A549 (cell line): ENCODE data around the gene KMT2D. TPM values are rescaled to one million over a fixed set of nuclear protein-coding genes. Genes with fewer than 3 reads are reported as not detected.

Experiments
- ATAC-seq, 2 experiments: fragments of 200-7000 bp in 1 of 2; fragments of >200 bp in 1 of 2; cut with Nextera tagmentation in 1 of 2; cut with Tn5 transposase in 1 of 2; 3 replicates each; pipeline versions ENCODE4 v1.8.0 to v1.9.1; 2018 to 2020; ENCODE audit warnings: mild to moderate bottlenecking in 1 of 2, moderate library complexity in 1 of 2
- CTCF ChIA-PET: fragments of 300-600 bp; sonication (Branson Sonifier 250); formaldehyde crosslinking; extraction: SDS; loops from one replicate; lab custom pipeline; 2021; ENCODE audit warnings: antibody characterized with exemption, inconsistent platforms; lab: Yijun Ruan, JAX
- POLR2A ChIA-PET: fragments of 350-600 bp; formaldehyde crosslinking; extraction: SDS; loops from one replicate; lab custom pipeline; 2021; ENCODE audit warnings: antibody characterized with exemption, inconsistent platforms; lab: Yijun Ruan, JAX
- DNase-seq, 2 experiments: peaks; one replicate each; pipeline versions ENCODE4 v3.0.0 to v3.0.0-alpha.2; 2011 to 2016; ENCODE audit warnings: low read depth in 1 of 2, low spot score in 1 of 2
- FAIRE-seq: peaks from 2 replicates; lab custom pipeline; 2011; peaks lifted over from hg19 to GRCh38; lab: Jason Lieb, UNC
- H3K27ac ChIP-seq, 2 experiments: fragments of >200 bp; sonication (Bioruptor Twin); formaldehyde crosslinking; 3 replicates each; pipeline ENCODE4 v1.5.1; 2016 to 2017
- H3K4me1 ChIP-seq: fragments of >200 bp; sonication (Bioruptor Twin); formaldehyde crosslinking; 3 replicates; pipeline ENCODE4 v1.6.1; 2016
- H3K4me2 ChIP-seq: fragments of >200 bp; sonication (Bioruptor Twin); formaldehyde crosslinking; 3 replicates; pipeline ENCODE4 v1.6.1; 2016
- H3K4me3 ChIP-seq: fragments of >200 bp; sonication (Bioruptor Twin); formaldehyde crosslinking; 3 replicates; pipeline ENCODE4 v1.5.1; 2016
- H3K9me3 ChIP-seq: fragments of >200 bp; sonication (Bioruptor Twin); formaldehyde crosslinking; 3 replicates; pipeline ENCODE4 v1.6.1; 2016
- EHMT2 ChIP-seq: fragments of 200-600 bp; sonication (generic); IDR thresholded peaks from 2 replicates; pipeline ENCODE4 v1.6.1; 2016; ENCODE audit warnings: antibody characterized with exemption, low read depth, mild to moderate bottlenecking, moderate library complexity
- FOSL2 ChIP-seq, 2 experiments: fragments of 450-650 bp in 1 of 2; fragments of >200 bp in 1 of 2; sonication (Bioruptor Twin) in 1 of 2; formaldehyde crosslinking; IDR thresholded peaks; 2 replicates each; pipeline versions ENCODE4 v1.5.0 to v1.6.1; 2016 to 2020; ENCODE audit warnings: mild to moderate bottlenecking in 1 of 2, moderate library complexity in 1 of 2
- GATA3 ChIP-seq: IDR thresholded peaks from 2 replicates; pipeline ENCODE4 v1.6.1; 2012; ENCODE audit warnings: borderline replicate concordance
- HEYL ChIP-seq: fragments of 250-450 bp; sonication (Bioruptor Pico); IDR thresholded peaks from 2 replicates; pipeline ENCODE4 v1.8.0; 2021; ENCODE audit warnings: mild to moderate bottlenecking, moderate library complexity
- HOXA7 ChIP-seq: fragments of 250-450 bp; sonication (Bioruptor Pico); IDR thresholded peaks from 2 replicates; pipeline ENCODE4 v1.5.0; 2020; ENCODE audit warnings: mild to moderate bottlenecking, moderate library complexity
- JUN ChIP-seq, 2 experiments: fragments of >200 bp; sonication (Bioruptor Twin); formaldehyde crosslinking; IDR thresholded peaks; 2 replicates in 1 of 2; 3 replicates in 1 of 2; pipeline ENCODE4 v1.6.1; 2016 to 2017
- MAFK ChIP-seq: fragments of 450-650 bp; IDR thresholded peaks from 2 replicates; pipeline ENCODE4 v1.6.1; 2014; ENCODE audit not compliant: partially characterized antibody
- MAZ ChIP-seq: fragments of 150-350 bp; IDR thresholded peaks from 2 replicates; pipeline ENCODE4 v1.6.1; 2014; ENCODE audit warnings: antibody characterized with exemption, low read depth, low read length, borderline replicate concordance
- NR3C1 ChIP-seq: fragments of >200 bp; sonication (Bioruptor Twin); formaldehyde crosslinking; IDR thresholded peaks from 3 replicates; pipeline ENCODE4 v1.6.1; 2017
- POLR2AphosphoS2 ChIP-seq: conservative IDR thresholded peaks from 2 replicates; pipeline ENCODE4 v1.6.1; 2012; ENCODE audit warnings: low read length, improper control_type of control experiment, inconsistent platforms
- SMC3 ChIP-seq: fragments of >200 bp; sonication (Bioruptor Twin); formaldehyde crosslinking; IDR thresholded peaks from 3 replicates; pipeline ENCODE4 v1.6.1; 2018; ENCODE audit warnings: inconsistent platforms
- TP53 ChIP-seq: fragments of 250-450 bp; sonication (Bioruptor Pico); IDR thresholded peaks from 2 replicates; pipeline ENCODE4 v1.5.0; 2021; ENCODE audit warnings: mild to moderate bottlenecking, moderate library complexity
- WGBS: methylation state at CpG from one replicate; pipeline ENCODE4 v1.1.6; 2017; ENCODE audit errors: missing lambda C conversion rate; 5-methylcytosine and 5-hydroxymethylcytosine counted together
- polyA plus RNA-seq, 4 experiments: library from polyadenylated mRNA; depleted of rRNA in 3 of 4; stranded (reverse); fragments of >200 nt; fragmentation: RNase III in 1 of 4; extraction: RNeasy Plus Mini Kit Qiagen cat#74134 plus additional on column Dnase treatment in 1 of 4; gene quantifications; 2 replicates in 3 of 4; 3 replicates in 1 of 4; pipeline ENCODE4 v1.2.3, GENCODE V29; 2011 to 2017
- TF ChIP-seq, protein P1 (sequence below): fragments of 200-600 bp; sonication (generic); IDR thresholded peaks from 2 replicates; pipeline ENCODE4 v1.6.1; 2016; ENCODE audit warnings: antibody characterized with exemption, mild to moderate bottlenecking, moderate library complexity
- TF ChIP-seq, protein P2 (sequence below): fragments of >200 bp; sonication (Bioruptor Twin); formaldehyde crosslinking; IDR thresholded peaks from 3 replicates; pipeline ENCODE4 v1.5.1; 2016
- TF ChIP-seq, protein P3 (sequence below): fragments of 250-450 bp; sonication (Bioruptor Pico); IDR thresholded peaks from 2 replicates; pipeline ENCODE4 v1.5.0; 2020; ENCODE audit warnings: low read depth, mild to moderate bottlenecking, moderate library complexity
- TF ChIP-seq, protein P4 (sequence below): fragments of 150-350 bp; IDR thresholded peaks from 2 replicates; pipeline ENCODE4 v1.6.1; 2014; ENCODE audit warnings: low read depth, mild to moderate bottlenecking, low read length
- TF ChIP-seq, protein P5 (sequence below): IDR thresholded peaks from 2 replicates; pipeline ENCODE4 v1.6.1; 2012; ENCODE audit warnings: low read depth, borderline replicate concordance
- TF ChIP-seq, protein P6 (sequence below): IDR thresholded peaks from 2 replicates; pipeline ENCODE4 v1.6.1; 2012

KMT2D gene
- polyA plus RNA-seq, 2 of the 4 experiments (the other 2 are of a cell fraction), result 17.6 to 20.0 TPM

DNA sequence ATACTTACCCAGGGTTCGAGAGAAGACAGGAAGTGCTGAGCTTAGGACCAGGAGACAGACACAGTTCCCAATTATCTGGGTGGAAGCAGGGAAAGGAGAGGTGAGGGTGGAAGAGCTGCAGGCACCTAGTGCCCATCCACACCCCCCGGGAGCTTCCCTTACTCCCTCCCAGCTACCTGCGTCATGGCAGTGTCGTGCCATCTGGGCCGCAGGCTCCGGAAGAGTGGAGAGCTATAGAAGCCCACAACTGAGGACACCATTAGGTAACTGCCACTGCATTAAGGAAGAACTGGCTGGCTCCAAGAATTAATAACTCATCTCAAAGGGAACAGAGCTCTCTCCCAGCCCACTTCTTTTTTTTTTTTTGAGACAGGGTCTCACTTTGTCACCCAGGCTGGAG is 39.8 kb upstream of the KMT2D start (continued):
- TF ChIP-seq, protein P1, sequence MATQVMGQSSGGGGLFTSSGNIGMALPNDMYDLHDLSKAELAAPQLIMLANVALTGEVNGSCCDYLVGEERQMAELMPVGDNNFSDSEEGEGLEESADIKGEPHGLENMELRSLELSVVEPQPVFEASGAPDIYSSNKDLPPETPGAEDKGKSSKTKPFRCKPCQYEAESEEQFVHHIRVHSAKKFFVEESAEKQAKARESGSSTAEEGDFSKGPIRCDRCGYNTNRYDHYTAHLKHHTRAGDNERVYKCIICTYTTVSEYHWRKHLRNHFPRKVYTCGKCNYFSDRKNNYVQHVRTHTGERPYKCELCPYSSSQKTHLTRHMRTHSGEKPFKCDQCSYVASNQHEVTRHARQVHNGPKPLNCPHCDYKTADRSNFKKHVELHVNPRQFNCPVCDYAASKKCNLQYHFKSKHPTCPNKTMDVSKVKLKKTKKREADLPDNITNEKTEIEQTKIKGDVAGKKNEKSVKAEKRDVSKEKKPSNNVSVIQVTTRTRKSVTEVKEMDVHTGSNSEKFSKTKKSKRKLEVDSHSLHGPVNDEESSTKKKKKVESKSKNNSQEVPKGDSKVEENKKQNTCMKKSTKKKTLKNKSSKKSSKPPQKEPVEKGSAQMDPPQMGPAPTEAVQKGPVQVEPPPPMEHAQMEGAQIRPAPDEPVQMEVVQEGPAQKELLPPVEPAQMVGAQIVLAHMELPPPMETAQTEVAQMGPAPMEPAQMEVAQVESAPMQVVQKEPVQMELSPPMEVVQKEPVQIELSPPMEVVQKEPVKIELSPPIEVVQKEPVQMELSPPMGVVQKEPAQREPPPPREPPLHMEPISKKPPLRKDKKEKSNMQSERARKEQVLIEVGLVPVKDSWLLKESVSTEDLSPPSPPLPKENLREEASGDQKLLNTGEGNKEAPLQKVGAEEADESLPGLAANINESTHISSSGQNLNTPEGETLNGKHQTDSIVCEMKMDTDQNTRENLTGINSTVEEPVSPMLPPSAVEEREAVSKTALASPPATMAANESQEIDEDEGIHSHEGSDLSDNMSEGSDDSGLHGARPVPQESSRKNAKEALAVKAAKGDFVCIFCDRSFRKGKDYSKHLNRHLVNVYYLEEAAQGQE, result no peak
- TF ChIP-seq NR3C1, result no peak
- TF ChIP-seq, protein P2, sequence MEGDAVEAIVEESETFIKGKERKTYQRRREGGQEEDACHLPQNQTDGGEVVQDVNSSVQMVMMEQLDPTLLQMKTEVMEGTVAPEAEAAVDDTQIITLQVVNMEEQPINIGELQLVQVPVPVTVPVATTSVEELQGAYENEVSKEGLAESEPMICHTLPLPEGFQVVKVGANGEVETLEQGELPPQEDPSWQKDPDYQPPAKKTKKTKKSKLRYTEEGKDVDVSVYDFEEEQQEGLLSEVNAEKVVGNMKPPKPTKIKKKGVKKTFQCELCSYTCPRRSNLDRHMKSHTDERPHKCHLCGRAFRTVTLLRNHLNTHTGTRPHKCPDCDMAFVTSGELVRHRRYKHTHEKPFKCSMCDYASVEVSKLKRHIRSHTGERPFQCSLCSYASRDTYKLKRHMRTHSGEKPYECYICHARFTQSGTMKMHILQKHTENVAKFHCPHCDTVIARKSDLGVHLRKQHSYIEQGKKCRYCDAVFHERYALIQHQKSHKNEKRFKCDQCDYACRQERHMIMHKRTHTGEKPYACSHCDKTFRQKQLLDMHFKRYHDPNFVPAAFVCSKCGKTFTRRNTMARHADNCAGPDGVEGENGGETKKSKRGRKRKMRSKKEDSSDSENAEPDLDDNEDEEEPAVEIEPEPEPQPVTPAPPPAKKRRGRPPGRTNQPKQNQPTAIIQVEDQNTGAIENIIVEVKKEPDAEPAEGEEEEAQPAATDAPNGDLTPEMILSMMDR, result no peak

DNA sequence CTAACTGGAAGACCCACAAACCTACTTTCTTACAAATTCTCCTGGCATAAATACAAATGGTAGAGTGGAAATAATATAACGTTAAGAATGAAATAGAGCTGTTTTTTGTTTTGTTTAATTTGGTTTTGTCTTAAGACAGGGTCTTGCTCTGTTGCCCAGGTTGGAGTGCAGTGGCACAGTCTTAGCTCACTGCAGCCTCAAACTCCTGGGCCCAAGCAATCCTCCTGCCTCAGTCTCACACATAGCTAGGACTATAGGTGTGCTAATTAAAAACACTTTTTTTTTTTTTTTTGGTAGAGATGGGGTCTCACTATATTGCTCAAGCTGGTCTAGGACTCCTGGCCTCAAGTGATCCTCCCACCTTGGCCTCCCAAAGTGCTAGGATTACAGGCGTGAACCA is 38.1 kb upstream of the KMT2D start:
- no peak for DNase-seq
- 89% methylated on average over 2 of the region's 2 CpGs for WGBS
- Histone ChIP-seq H3K4me1 (0 out of 3 replicates have a peak, but pooled peaks cover 5% of the 10 kb centered on the region), H3K4me3 (no peak overlapping the region), H3K9me3 (no peaks in the 10 kb centered on the region), H3K4me2 (no peak overlapping the region), H3K27ac (no peak overlapping the region)
- no peak for ATAC-seq
- CTCF ChIA-PET, result interaction anchor here (0.6 to 18.9 kb wide), 24 partner anchors 11 to 481 kb away, joined by 3 to 166 read pairs (median 5); partner anchors contain the start of genes LMBR1L, RHEBL1 and TUBA1B
- TF ChIP-seq GATA3, result no peak
- TF ChIP-seq TP53 (CRISPR knock-in tag), result no peak
- TF ChIP-seq, protein P3, sequence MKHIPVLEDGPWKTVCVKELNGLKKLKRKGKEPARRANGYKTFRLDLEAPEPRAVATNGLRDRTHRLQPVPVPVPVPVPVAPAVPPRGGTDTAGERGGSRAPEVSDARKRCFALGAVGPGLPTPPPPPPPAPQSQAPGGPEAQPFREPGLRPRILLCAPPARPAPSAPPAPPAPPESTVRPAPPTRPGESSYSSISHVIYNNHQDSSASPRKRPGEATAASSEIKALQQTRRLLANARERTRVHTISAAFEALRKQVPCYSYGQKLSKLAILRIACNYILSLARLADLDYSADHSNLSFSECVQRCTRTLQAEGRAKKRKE (CRISPR knock-in tag), result no peak
- no peak for TF ChIP-seq HOXA7 (CRISPR knock-in tag)
- TF ChIP-seq JUN (IDR thresholded peaks at IDR 0.05), result no peak
- no peak for TF ChIP-seq SMC3
- no peak for TF ChIP-seq FOSL2 (IDR thresholded peaks at IDR 0.05)
- no peak for TF ChIP-seq FOSL2 (CRISPR knock-in tag; IDR thresholded peaks at IDR 0.05)
- no peak for TF ChIP-seq MAFK
- TF ChIP-seq MAZ, result no peak
- TF ChIP-seq, protein P4, sequence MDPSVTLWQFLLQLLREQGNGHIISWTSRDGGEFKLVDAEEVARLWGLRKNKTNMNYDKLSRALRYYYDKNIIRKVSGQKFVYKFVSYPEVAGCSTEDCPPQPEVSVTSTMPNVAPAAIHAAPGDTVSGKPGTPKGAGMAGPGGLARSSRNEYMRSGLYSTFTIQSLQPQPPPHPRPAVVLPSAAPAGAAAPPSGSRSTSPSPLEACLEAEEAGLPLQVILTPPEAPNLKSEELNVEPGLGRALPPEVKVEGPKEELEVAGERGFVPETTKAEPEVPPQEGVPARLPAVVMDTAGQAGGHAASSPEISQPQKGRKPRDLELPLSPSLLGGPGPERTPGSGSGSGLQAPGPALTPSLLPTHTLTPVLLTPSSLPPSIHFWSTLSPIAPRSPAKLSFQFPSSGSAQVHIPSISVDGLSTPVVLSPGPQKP, result no peak
- no peak for TF ChIP-seq HEYL (CRISPR knock-in tag)
- TF ChIP-seq POLR2AphosphoS2, result no peak
- TF ChIP-seq, protein P5, sequence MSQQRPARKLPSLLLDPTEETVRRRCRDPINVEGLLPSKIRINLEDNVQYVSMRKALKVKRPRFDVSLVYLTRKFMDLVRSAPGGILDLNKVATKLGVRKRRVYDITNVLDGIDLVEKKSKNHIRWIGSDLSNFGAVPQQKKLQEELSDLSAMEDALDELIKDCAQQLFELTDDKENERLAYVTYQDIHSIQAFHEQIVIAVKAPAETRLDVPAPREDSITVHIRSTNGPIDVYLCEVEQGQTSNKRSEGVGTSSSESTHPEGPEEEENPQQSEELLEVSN, result no peak
- TF ChIP-seq EHMT2, result no peak
- TF ChIP-seq, protein P6, sequence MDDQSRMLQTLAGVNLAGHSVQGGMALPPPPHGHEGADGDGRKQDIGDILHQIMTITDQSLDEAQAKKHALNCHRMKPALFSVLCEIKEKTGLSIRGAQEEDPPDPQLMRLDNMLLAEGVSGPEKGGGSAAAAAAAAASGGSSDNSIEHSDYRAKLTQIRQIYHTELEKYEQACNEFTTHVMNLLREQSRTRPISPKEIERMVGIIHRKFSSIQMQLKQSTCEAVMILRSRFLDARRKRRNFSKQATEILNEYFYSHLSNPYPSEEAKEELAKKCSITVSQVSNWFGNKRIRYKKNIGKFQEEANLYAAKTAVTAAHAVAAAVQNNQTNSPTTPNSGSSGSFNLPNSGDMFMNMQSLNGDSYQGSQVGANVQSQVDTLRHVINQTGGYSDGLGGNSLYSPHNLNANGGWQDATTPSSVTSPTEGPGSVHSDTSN, result no peak
- POLR2A ChIA-PET, result interaction anchor here (0.6 to 0.7 kb wide), 2 partner anchors 136 to 167 kb away, joined by 4 read pairs; no protein-coding TSS in a partner anchor
- no peak for FAIRE-seq
